LHCN-M2 (cell line): ENCODE data around the gene POTEG. TPM values are rescaled to one million over a fixed set of nuclear protein-coding genes. Genes with fewer than 3 reads are reported as not detected.
"Not testable (repeated sequence)": the region's sequence is repeated elsewhere in the genome, so short reads cannot be mapped to it uniquely, and the experiment has no call there.

Experiments
- DNase-seq: peaks from one replicate; pipeline ENCODE4 v3.0.0-alpha.2; 2012; ENCODE audit warnings: low read depth
- polyA plus RNA-seq: library from polyadenylated mRNA; unstranded; fragments of >200 nt; gene quantifications from one replicate; pipeline ENCODE4 v1.2.1, GENCODE V29; 2012; ENCODE audit warnings: missing spikeins
- total RNA-seq: library from RNA; depleted of rRNA; stranded (reverse); fragments of >200 nt; gene quantifications from 2 replicates; pipeline ENCODE4 v1.2.3, GENCODE V29; 2014; rRNA removed

The POTEG gene
- not detected in 2 replicates for total RNA-seq
- 0.10 TPM for polyA plus RNA-seq

GRCh38 chr14:19434241-19434640, at the start of gene POTEG:
Gene POTEG (minus strand): TSS chr14:19434341. CDS start chr14:19434289, 52 bp downstream.
- DNase-seq = not testable (repeated sequence)

GRCh38 chr14:19482093-19482492, 48.0 kb upstream of the POTEG start:
- not testable (repeated sequence) for DNase-seq

GRCh38 chr14:19481421-19481820, 47.3 kb upstream of the POTEG start:
- DNase-seq = not testable (repeated sequence)

GRCh38 chr14:19480491-19480890, 46.4 kb upstream of the POTEG start:
- DNase-seq = not testable (repeated sequence)

DNA sequence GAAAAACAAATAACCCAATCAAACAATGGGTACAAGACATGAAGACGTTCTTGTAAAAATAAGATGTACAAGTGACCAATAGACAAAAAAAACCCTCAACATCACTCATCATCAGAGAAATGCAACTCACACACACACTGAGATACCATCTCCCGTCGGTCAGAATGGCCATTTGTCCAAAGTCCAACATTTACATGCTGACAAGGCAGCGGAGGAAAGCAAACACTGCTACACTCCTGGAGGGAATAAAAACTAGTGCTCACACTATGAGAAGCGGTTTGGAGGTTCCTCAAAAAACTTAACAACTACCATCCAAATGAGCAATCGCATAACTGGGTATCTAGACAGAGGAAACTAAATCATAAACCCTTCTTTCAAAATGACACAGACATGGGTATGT, 11.6 kb upstream of the POTEG start:
- not testable (repeated sequence) for DNase-seq

DNA sequence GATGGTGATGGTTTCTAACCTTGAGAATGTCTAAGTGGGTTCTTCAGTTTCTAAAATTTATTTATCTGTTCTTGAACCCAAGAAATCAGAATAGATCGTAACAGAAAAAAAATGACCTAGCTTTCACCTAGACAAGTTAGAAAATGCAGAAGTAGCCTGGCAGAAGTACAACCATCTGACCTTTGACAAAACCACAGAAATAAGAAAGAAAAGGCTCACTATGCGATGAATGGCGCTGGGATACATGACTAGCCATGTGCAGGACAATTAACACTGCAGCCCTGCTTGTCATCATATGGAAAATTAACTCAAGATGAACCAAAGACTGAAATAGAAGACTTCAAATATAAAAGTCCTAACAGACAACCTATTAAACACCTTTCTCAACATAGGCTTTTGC, 5.7 kb upstream of the POTEG start:
- DNase-seq = not testable (repeated sequence)

DNA sequence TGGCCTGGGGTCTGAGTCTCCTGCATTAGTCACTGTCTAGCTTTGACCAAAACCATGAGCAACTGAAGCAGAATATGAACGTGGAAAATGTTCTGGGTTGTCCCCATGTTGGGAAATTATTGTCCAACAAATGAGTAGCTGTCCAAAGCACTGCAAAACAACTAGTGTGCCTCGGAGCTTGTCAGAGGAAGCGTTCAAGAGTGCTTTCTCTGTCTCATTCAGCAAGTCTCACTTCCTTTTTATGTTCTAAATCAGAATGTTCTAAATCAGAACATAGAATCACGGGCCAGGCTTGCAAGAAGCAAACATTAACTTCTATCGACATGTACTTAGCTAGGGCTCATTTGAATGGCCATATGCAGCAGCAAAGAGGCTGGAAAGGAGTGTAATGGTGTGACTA, 5.1 kb upstream of the POTEG start:
- not testable (repeated sequence) for DNase-seq

GRCh38 chr14:19437126-19437443, 2.9 kb upstream of the POTEG start:
- DNase-seq = not testable (repeated sequence)

DNA sequence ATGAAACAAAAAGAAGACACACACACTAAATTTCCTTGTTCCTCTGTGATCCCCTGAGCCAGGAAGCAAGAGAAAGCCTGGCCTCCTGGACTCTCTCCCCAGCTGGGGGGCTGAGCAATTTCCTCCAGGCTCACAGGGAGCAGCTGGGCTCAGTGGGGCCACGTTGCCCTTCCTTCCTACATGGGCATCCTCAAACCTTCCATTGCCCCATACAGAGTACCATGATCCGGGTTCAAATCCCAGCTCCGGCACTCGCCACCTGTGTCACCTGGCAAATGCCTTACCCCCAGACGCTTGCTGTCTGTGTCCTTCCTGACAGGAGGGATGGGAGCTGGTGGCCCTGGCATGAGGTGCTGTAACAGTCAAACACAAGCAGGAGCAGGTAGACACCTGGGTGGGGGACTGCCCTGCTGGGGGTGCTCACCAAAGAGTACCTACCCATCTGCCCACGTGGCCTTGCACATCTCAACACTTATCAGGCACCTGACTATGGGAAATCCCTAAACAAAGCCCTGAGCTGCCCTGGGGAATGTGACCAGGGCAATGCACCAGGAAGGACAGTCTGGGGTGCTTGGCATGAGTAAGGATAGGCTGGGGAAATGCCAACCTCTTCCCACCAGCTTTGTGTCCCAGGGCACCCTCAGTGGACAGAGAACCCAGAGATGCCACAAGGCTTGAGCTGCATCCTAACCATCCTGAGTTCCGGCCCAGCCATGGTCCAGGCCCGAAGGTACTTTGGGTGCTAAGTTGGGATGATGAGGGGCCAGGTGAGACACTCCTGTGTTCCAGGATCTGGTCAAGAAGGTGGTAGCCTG, 2.4 kb upstream of the POTEG start:
- not testable (repeated sequence) for DNase-seq

DNA sequence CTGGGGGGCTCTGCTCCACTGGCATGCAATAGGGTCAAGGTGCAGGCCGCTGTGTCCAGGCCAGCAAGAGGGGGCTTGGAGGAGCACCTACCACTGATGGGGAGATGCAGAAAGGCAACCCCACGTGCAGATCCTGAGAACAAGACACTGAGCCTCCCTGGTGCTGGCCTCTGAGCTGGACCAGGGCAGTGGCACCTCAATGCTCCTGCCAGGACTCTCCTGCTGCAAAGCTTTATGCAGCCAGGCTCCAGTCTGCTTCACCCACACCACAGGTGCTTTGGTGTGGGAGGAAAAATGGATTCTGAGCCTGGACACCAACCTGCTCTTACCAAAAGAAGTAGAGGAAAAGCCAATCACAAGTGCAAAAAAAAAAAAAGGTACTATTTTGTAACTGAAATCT, 1.7 kb upstream of the POTEG start:
- DNase-seq = not testable (repeated sequence)

DNA sequence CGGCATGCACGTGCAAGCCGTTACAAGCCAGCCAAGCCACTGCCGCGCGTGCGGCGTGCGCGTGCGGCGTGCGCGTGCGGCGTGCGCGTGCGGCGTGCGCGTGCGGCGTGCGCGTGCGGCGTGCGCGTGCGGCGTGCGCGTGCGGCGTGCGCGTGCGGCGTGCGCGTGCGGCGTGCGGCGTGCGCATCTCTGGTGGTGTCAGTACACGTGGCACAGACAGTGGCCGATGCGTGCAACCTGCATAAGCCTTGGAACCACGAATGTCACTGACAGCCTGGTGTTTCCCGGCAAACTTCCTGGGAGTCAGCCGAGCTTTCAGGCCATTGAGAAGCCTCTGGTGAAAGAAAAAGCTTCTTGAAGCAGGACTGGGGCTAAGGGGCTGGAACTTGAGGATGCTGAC, 750 bp upstream of the POTEG start:
- not testable (repeated sequence) for DNase-seq

- DNase-seq = not testable (repeated sequence)
Observed at GRCh38 chr14:19433765-19434164, 376 bp downstream of the POTEG start.

DNA sequence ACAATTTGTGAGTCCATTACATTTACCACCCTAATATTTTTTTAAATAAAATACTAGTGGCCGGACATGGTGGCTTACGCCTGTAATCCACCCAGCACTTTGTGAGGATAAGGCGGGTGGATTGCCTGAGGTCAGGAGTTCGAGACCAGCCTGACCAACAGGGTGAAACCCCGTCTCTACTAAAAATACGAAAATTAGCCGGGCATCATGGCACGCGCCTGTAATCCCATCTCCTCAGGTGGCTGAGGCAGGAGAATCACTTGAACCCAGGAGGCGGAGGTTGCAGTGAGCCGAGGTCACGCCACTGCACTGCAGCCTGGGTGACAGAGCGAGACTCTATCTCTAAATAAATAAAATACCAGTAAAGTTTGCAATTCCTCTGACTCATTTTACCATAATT, 25.6 kb downstream of the POTEG start:
- not testable (repeated sequence) for DNase-seq

- not testable (repeated sequence) for DNase-seq
Observed at GRCh38 chr14:19402097-19402496, 32.0 kb downstream of the POTEG start.

DNA sequence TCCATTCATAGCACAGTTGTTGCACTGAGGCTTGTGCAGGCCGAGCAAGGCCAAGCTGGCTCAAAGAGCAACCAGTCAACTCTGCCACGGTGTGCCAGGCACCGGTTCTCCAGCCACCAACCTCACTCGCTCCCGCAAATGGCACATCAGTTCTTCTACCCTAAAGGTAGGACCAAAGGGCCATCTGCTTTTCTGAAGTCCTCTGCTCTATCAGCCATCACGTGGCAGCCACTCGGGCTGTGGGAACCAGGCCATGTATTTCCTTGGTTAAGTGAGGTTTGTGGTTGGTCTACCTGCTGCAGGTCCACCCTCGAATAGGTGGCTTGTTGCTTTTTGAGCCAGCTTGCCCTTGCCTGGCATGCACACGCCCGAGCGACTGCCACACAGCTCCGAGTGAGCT, 39.4 kb downstream of the POTEG start:
- not testable (repeated sequence) for DNase-seq

DNA sequence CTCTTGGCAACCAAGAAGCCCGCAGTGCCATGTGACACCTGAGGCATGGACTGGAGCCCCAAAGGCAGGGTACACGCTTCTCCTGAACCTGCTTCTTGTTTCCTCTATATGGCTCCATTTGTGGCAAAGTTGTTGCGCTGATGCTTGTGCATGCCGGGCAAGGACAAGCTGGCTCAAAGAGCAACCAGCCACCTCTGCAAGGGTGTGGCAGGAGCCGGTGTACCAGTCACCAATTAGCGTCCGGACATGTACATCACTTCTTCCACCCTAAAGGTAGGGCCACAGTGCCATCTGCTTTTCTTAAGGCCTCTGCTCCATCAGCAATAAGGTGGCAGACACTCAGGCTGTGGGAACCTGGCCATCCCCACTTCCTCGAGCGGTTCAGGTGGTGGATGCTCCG, 43.9 kb downstream of the POTEG start:
- DNase-seq = not testable (repeated sequence)

GRCh38 chr14:19388741-19389140, 45.4 kb downstream of the POTEG start:
- not testable (repeated sequence) for DNase-seq

DNA sequence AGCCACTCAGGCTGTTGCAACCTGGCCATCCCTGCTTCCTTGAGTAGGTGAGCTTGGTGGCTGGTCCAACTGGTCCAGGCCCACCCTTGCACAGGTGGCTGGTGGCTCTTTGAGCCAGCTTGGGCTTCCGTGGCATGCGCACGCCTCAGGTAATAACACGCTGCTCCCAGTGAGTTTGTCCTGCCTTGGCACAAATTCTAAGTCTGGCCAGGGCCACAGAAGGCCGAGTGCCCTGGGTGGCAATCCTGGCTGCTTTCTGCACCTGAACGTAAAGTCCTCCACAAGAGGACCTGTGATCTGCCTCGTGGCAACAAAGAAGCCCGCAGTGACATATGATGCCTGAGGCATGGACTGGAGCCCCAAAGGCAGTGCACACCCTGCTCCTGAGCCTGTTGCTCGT, 47.1 kb downstream of the POTEG start:
- not testable (repeated sequence) for DNase-seq

- DNase-seq = not testable (repeated sequence)
Observed at GRCh38 chr14:19386309-19386708, 47.8 kb downstream of the POTEG start.

DNA sequence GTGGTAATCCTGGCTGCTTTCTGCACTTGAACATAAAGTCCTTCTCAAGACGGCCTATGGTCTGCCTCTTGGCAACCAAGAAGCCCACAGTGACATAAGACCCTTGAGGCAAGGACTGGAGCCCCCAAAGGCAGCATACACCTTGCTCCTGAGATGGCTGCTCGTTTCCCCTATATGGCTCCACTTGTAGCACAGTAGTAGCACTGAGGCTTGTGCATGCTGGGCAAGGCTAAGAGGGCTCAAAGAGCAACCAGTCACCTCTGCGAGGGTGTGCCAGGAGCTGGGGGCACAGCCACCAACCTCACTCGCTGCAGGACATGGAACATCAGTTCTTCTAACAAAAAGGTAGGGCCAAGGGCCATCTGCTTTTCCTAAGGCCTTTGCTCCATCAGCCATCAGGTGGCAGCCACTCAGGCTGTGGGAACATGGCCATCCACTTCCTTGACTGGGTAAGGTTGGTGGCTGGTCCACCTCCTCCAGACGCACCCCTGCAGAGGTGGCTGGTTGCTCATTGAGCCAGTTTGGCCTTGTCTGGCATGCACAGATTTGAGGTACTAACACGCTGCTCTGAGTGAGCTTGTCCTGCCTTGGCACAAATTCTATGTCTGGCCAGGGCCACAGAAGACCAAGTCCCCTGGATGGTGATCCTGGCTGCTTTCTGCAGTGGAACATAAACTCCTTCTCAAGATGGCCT, 49.9 kb downstream of the POTEG start:
- DNase-seq = not testable (repeated sequence)

GRCh38 chr14:19383008-19383584, 51.0 kb downstream of the POTEG start:
- DNase-seq = not testable (repeated sequence)

- DNase-seq = not testable (repeated sequence)
Observed at GRCh38 chr14:19380137-19380536, 54.0 kb downstream of the POTEG start.
